SU-DHL-6 (cell line): ENCODE measurements around the gene GTF2IRD1.

Experiments
- CTCF ChIP-seq: fragments of 200-600 bp; sonication (generic); IDR thresholded peaks from one replicate; pipeline ENCODE4 v1.5.1; 2017; ENCODE audit warnings: antibody characterized with exemption, mild to moderate bottlenecking, low read length, moderate library complexity; ENCODE audit not compliant: insufficient read depth, poor library complexity, severe bottlenecking
- EZH2phosphoT487 ChIP-seq: fragments of 200-600 bp; sonication (generic), shearing (Covaris generic); conservative IDR thresholded peaks from 2 replicates; pipeline ENCODE4 v1.6.1; 2018; ENCODE audit warnings: mild to moderate bottlenecking, antibody characterized with exemption, low read length, moderate library complexity, mixed read lengths

GRCh38 chr7:74507538-74508319 lies 54.0 kb downstream of the GTF2IRD1 start:
- no peak for TF ChIP-seq CTCF
- no peak for TF ChIP-seq EZH2phosphoT487
